HT-29 (cell line): Measurements from ENCODE around the gene BCL2L2. TPM values are rescaled to one million over a fixed set of nuclear protein-coding genes. Genes with fewer than 3 reads are reported as not detected.

Source experiments
- DNase-seq: peaks from one replicate; pipeline ENCODE4 v3.0.0-alpha.2; 2015; ENCODE audit warnings: low spot score
- total RNA-seq: library from RNA; depleted of rRNA; stranded (reverse); fragments of >200 nt; shearing (Covaris generic); gene quantifications from 2 replicates; pipeline ENCODE4 v1.2.3, GENCODE V29; 2014

BCL2L2 gene
- total RNA-seq, 1 experiment from 2014 or later = 14.6 TPM

DNA sequence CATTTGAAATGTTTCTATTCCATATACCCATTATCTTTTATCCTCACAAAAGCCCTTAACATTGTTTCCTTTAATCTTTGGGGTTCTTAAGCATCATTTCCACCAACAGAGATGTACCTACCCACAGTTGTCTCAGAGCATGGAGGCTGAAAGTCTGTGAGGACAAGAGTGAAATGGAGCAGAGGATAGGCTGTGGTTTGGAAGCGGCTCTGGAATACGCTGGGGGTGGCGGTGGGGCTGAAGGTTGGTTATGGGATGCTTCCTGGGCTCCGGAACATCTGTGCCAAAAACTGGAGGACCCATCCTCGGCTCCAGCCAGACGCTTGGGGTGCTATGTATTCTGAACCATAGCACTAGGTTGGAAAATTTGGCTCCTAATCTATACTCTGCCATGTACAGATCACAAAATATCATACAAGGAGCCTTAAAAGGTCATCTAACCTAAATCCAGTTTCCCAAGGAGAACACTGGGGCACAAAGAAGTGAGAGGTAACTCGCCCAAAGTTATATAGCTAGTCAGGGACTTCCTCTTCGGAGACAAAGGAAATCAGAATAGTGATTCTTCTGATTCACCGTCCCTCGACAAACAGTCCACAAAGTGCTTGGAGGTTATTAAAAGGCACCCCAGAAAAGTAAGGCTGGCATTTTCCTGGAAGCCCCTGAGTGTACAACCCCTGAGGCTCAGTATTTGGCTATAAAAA is 6.5 kb upstream of the BCL2L2 start:
- no peak for DNase-seq

DNA sequence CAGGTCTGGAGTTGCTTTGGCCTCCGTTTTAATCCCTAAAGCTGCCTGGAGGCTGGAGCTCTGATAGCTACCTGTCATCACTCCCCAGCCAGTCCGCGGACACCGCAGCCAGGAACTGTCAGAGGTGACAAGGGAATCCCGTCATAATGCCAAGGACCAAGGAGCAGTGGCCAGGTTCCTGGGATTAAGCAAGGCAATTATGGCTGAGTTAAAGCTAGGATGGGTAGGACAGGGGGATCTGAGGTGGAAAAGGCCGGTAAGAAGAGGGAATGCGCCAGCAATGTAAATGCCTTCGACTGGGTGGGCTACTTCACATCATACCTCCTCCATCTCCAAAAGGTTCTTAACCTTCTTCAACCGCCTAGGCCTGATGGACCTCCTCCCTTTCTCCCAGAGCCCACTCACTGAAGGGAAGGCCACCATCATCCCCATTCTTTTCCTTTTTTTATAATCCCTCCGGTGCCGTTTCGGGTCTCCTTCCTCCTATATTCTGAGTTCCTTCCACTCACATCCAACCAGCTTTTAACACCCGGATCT is 5.9 kb upstream of the BCL2L2 start:
- peak; percentile 18 for DNase-seq

DNA sequence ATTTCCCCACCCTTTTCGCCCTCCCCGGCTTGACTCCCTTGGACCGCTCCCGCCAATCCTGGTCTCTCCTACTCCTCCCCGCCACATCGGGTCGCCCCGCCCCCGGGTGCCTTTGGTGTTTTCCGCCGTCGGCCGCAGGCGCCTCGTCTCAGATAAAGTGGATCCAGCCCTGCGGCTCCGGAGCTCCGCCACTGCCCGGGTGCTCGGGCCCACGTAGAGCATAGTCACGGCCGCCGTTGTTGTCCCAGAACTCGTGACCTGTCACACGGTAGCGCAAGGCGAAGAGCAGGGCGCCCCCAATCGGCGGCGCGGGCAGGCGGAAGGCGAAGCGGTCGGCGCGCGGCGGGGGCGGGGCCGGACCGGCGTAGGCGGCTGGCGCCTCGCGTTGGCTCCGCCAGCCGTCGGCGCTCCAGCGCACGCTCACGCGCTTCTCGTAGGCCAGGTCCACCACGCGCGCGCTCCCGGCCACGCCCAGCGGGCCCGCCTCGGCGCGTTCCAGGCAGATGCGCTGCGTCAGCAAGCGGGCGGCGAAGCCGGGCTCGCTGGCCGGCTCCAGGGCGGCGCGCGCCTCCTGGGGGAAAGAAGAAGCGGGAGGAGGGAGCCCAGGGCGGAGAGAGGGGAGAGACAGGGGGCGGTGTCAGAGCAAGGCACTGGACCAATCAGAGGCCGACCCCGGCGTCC is 5.2 kb upstream of the BCL2L2 start:
- DNase-seq = peak; percentile 94

DNA sequence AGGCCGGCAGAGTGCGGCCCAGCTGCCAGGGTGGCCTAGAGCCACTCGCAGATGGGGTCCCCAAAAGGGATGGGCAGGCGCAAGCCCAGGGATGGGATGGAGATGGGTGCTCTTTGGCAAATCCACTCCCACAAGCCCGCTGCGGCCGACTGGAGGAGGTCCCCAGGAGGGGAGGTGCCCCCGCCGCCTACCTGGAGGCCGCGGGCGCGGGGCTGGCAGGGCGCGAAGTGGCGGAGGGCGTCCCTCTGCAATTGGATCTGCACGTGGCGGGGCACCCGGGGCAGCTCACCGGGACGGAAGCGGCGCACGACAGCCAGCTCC is 4.7 kb upstream of the BCL2L2 start:
- no peak for DNase-seq

DNA sequence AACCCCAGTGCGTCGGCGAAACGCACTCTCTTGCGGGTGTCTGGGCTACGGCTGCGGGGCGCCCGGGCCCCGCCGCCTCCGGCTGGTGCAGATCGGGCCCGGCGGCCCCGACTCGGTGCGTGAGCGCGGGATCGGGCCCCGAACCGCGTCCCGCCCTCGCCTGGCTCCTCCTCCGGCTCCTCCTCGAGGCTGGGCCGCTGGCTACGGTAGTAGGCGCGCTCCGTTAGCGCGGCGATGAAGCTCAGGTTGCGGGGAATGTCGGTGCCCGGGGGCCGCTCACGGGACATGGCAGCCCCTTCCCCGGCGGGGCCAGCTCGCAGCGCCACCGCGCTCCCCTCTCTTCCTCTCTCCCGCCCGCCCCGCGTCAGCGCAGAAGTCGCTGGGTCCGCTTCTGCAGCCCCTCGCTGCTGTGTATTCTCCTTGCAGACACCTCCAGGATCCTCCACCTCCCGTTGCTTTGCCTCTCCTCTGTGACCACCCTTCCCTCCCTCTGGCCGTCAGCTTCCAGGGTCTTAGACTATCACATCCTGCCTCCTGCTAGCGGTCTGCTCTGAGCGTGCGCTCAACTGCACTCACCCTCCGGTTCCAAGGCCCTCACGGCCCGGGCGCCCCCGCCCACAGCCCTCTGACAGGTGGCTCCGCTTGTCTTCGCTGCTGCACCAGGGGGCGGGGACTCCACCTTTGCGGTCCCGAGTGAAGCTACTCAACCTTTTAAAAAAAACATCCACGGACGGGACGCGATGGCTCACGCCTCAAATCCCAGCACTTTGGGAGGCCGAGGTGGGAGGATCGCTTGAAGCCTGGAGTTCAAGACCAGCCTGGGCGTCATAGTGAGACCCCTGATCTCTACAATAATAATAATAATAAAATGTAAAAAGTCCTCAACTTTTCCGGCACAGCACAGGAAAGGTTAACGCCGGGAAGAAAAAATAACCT is 4.1 kb upstream of the BCL2L2 start, which contains the start of gene PPP1R3E:
Gene PPP1R3E, minus strand, starts transcription at position 570 of the 936 bp plus-strand sequence. Its CDS starts 283 bp downstream, at position 287.
- peak; percentile 45 for DNase-seq

DNA sequence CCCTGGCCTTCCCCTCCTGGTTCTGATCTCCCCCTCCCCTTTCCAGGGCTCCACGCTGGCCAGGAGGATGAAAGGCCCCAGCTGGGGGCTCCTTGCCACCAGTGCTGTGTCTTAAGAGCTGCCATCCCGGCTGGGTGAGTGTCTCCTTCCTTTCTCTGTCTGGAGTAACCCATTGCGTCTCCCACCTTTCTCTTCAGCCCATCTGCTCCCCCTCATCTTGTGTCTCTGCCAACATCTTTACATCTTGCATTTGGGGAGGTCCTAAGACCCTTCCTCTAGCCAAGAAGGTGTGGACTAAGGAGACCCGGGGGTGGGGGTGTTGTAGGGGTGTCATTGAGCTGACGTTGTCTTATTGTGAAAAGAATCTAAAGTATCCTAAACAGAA is 505 bp downstream of the BCL2L2 start:
- DNase-seq = no peak

DNA sequence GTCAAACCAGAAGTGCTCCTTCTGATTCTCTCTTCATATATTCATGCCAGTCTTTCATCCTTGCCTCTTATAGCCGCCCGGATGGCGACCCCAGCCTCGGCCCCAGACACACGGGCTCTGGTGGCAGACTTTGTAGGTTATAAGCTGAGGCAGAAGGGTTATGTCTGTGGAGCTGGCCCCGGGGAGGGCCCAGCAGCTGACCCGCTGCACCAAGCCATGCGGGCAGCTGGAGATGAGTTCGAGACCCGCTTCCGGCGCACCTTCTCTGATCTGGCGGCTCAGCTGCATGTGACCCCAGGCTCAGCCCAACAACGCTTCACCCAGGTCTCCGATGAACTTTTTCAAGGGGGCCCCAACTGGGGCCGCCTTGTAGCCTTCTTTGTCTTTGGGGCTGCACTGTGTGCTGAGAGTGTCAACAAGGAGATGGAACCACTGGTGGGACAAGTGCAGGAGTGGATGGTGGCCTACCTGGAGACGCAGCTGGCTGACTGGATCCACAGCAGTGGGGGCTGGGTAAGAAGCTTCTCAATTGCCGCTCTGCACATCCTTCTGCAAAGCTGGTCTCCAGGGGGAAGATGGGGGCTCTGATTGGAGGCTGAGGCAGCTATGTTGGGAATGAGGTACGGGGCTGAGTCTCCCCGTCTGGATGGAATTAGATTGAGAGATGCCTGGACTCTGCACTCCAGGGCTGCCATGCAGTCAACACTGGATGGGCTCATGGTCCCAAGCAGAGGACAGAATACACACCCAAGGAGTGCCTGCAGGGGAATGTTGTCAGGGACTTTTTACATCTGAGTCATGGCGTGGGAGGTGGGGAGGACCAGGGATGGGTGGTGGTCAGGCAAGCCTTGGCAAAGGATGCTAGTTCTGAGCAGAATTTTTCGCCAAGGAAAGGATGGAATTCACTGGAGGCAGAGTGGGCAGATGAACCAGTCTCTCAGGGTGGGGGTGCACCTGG is 1.3 kb downstream of the BCL2L2 start:
- no peak for DNase-seq

DNA sequence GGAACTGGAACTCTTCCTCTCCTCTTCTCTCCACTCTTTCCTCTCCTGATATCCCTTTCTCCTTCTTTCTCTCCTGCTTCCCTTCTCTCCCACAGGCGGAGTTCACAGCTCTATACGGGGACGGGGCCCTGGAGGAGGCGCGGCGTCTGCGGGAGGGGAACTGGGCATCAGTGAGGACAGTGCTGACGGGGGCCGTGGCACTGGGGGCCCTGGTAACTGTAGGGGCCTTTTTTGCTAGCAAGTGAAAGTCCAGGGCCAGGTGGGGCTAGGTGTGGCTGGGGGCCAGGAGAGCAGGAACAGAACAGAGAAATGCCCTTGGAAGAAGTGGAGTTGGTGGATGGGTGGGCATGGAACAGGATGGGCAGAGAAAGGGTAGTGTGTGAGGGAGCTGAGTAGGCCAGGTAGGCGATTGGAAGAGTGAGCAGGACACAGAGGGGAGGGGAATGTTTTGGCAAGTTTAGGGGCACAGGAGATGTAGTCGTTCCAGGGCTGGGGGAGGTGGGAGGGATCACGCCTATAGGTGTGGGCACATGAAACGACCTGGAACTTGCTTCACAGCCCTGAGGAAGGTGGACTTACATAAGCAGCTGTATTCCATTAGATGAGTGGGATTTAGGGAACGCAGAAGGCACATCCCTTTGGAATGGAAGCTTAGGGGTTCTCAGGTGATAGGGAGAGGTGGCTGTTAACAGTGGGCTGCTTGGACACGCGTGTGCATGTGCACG is 2.2 kb downstream of the BCL2L2 start:
- no peak for DNase-seq

DNA sequence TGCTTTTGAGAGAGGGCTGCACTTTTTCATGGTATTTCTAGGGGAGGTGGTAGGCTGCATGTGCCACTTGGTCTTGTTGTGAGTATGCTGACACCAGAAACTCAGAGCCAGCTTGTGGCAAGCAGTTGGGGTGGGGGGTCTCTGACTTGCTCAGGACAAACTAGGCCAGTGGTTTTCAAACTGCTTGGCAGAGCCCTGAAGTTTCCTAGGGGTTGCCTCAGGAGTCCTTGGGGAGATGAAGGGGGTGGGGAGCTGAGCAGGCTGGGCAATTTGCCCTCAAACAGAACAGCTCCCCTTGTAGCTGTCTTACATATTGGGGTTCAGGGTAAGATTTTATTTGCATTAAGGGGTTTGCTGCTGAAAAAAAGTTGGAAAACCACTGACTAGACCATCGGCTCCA is 3.9 kb downstream of the BCL2L2 start:
- no peak for DNase-seq

DNA sequence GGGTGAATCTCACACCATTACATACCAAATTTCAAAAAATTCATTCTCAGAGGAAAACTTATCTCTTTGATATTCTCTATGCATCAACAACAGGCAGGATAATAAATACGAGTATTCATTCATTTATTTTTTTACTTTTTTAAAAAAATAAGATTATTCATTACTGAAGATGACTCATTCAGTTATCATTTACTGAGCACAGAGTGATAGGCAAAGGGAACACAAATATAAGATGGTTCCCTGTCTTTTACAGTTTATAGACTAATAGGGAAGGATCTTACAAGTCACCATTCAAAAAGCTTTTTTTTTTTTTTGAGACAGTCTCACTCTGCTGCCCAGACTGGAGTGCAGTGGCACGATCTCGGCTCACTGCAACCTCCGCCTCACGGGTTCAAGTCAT is 9.7 kb downstream of the BCL2L2 start:
- DNase-seq = no peak

DNA sequence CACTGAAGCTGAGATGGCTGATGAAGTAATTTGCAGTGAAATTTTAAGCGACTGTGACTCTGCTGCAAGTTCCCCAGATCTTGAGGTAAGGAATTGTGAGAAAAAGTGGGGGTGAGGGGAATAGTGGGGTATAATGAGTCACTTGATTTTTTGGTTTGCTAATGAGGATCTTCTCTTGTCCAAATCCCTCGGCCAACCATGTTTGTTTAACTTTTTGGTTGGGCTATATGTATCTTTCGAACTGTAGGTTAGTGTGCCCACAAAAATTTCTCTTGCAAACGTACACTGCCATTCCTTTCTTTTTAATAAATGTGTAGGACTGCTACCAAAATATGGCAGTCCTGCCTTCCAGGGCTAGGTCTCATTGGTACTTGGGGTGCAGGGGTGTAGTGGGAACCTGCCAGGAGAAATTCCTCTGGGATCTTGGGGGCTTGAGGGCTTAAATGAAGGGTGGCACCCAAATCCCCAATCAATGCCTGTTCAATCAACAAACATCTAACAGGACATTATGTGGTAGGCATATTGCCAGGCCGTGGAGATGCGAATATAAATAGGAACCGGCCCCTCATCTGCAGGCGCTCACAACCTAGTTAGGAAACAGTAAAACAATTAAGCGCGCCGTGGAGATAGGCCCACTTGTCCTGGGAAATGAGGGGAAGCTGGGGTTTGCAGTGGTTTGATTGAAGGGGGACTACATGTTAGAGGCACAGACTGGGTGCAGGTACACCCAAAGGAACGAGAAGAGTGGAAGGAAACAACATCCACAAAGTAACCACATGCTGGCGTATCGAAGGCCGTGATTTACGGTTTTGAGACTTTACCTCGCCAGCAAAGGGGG is 13.3 kb downstream of the BCL2L2 start:
- DNase-seq = no peak

DNA sequence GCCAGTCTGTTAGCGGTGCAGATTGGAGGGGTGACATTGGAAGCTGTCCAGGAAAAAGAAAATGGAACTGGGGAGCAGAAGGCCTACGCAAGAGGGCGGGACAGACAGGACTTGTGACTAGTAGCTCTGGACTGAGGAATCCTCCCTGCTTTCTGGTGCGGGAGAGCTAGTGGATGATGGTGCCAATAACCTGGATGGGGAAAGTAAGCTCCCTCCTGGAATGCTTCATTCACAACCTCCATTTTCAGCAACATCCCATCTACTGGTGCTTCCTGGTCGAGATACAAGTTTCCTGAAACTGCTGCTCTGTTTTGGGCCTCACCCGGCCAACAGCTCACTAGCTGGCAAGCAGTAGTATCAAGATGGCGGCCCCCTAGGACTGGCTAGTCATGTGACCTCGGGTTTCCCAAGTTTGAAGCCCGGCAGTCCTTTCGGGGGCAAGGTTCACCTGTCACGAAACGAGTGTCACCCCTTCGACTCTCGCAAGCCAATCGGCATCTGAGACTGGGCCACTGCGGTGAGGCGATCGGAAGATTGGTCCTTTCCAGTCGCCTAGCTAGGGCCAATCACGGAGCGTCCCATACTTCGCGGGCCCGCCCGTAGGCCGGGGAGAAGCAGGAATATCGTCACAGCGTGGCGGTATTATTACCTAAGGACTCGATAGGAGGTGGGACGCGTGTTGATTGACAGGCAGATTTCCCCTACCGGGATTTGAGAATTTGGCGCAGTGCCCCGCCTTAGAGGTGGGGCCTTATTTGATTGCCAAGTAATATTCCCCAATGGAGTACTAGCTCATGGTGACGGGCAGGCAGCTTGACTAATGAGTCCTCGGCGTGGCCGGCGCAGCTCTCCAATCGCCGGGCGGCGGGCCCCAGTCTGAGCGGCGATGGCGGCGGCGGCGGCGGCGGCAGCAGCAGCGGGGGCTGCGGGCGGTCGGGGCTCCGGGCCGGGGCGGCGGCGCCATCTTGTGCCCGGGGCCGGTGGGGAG is 14.2 kb downstream of the BCL2L2 start, which contains the start of gene PABPN1:
Gene PABPN1, plus strand, starts transcription at position 874 of the 988 bp plus-strand sequence. Its CDS starts 13 bp downstream, at position 887.
- peak; percentile 97 for DNase-seq

DNA sequence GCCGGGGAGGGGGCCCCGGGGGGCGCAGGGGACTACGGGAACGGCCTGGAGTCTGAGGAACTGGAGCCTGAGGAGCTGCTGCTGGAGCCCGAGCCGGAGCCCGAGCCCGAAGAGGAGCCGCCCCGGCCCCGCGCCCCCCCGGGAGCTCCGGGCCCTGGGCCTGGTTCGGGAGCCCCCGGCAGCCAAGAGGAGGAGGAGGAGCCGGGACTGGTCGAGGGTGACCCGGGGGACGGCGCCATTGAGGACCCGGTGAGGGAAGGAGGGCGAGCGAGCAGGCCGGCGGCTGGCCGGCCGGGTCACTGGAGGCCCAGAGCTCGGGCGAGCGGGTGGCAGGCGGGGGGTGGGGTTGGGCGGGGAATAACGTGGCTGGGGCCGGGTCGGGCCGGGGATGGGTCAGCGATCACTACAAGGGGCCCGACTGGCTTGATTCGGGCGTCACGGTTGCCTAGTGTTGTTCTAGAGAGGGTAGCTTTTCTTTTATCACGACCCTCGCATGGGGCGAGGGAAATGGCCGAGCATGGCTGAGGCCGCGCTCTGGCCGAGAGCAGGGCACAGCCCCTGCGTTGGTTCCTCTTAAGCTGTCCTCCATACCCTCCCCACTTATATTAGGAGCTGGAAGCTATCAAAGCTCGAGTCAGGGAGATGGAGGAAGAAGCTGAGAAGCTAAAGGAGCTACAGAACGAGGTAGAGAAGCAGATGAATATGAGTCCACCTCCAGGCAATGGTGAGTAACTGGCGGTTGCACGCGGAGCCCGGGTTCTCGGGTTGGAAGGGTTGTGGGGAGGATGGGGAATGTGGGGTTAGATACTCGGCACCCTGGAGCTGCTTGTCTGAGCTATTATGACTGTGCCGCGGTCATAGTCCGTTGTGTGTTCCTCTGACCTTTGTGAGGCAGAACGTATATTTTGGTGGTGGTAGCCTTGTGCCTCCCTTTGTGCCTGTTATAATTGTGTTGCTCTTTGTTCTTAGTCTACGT is 15.2 kb downstream of the BCL2L2 start:
- peak; percentile 40 for DNase-seq

DNA sequence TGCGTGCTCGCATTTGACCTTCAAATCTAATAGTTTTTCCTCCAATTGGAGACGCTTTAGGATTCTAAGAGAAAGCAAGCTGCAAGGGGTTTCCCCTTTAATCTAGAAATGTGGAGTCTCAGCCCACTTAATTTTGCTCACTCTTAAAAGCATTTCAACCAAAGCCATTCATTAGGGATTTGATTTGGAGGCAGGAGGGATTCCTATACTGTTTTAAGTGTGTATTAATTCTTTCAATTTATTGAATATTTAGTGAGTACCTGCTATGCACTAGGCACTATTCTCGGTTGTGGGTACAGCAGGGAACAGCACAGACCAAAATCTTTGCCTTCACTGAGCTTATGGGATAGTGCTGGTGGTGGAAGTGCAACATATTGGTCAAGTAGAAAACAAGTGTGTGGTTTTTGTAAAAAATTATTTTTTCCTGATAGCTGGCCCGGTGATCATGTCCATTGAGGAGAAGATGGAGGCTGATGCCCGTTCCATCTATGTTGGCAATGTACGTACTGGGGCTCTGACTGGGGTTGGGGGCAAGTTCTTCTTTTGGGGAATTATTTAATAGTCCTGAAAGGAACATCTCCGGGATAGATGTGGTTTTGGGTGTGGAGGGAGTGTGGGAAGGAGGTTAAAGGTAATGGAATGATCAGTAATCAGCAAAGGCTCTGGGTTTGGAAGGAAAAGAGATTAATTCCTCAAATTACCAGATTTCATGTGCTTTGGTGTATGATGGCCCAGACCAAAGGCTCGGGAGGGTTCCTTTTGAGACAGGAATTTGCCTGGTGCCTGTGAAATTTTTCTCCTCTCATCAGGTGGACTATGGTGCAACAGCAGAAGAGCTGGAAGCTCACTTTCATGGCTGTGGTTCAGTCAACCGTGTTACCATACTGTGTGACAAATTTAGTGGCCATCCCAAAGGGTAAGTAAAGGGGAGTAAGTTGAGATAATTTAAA is 16.2 kb downstream of the BCL2L2 start:
- DNase-seq = no peak

DNA sequence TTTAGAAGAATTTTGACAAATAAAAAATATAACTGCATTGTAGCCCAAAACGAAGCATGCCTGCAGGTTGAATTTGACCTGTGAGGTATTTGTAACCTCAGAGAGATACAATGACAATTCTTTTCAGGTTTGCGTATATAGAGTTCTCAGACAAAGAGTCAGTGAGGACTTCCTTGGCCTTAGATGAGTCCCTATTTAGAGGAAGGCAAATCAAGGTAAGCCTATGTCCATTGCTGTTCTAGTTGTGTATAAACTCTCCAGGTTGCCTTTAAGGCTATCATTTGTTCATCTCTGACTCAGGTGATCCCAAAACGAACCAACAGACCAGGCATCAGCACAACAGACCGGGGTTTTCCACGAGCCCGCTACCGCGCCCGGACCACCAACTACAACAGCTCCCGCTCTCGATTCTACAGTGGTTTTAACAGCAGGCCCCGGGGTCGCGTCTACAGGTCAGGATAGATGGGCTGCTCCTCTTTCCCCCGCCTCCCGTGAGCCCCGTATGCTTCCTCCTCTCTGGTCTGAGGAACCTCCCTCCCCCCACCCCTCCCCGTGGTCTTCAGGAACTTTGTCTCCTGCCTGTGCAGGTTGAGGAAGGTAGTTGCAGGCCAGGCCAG is 17.3 kb downstream of the BCL2L2 start:
- DNase-seq = no peak
